NCI-H2107 treated with DMSO at 0.1 percent for 48 hours (cell line): Measurements from ENCODE around the gene SLC25A47.

Source experiments
- DNase-seq: peaks from one replicate; lab custom pipeline; 2025; ENCODE audit not compliant: unreplicated experiment; lab: John Stamatoyannopoulos, UW

Gene SLC25A47

DNA sequence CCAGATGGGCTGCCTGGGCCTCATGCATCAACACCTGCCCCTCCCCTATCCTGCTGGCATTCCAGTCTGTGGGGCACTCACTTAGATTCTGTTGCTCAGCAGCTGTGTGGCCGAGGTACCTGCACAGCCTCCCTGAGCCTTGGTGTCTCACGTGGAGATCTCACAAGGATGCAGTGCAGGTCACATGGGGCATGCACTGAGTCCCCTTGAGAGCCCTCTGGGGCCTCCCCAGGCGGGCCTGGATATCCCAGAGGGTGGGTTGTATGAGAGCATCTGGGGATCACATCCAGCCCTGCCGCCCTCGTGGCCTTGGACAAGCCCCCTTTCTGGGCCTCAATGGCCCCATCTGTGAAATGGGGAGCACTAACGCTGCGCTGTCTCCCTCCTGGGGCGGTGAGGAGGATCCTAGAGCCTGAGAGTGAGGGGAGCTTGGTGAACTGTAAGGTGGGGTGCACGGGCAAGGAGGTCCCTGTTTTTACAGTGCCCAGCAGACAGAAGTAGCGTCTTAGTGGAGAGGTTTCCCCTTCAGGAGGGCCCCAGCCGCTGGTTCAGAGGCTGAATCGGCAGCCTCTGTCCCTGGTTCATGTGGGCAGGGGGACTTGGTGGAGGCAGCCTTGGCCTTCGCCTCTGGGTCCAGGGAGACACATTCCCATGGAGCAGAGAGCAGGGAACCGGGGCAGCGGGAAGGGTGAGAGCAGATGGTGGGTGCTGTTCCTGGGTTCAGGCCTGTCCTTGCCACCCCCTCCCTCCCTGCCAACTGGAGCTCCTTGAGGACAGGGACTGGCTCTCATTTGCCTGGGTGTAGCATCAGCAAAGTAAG, 791 bp upstream of the SLC25A47 start:
- DNase-seq: no peak

DNA sequence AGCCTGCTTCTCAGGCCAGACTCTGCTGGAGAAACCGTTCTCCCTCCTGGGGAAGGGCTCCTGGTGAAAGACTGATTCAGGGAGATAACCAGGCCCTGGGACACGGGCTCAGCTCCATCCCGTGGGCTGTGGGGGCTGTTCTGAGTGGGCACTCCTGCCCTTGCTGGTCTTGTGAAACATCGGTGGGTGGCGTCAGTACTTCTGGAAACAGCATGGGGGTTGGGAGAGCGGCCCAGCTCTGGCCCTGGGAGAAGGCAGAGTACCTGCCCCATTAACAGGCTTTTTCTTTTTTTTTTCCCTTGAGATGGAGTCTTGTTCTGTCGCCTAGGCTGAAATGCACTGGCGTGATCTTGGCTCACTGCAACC, 786 bp downstream of the SLC25A47 start:
- no peak for DNase-seq

DNA sequence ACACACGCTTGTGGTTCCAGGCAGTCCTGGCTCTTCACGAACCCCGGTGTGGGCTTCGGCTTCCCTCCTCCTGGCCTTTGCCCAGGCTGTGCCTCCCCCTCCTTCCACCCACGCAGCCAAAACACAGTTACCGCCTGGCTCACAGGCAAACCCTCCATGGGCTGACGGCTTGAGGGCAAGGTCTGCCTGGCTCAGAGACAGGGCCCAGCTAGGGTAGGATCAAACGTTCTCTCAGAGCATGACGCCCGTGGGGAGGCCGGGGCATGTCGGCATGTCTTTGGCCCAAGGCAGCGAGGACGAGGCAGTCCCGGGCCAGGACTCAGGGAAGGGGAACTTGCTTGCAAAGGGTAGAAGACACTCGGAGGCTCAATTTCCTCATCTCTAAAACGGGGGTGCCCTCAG, 2.1 kb downstream of the SLC25A47 start:
- DNase-seq: no peak

DNA sequence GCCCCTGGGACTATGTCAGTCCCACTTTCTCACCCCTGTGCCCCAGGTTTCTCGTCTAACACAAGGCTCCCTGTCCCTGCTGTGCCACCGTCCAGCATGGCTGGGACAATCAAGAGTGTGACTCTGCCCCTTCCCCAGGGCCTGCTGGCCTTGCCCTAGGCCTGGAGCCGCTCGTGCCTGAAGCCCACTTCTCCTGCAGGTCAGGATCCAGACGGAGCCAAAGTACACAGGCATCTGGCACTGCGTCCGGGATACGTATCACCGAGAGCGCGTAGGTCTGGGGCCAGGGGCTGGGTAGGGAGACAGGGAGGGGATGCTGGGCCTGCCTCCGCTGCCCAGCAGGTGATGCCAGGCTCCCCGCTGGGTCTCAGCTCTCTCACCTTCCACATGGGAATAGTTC, 2.8 kb downstream of the SLC25A47 start:
- DNase-seq: no peak

DNA sequence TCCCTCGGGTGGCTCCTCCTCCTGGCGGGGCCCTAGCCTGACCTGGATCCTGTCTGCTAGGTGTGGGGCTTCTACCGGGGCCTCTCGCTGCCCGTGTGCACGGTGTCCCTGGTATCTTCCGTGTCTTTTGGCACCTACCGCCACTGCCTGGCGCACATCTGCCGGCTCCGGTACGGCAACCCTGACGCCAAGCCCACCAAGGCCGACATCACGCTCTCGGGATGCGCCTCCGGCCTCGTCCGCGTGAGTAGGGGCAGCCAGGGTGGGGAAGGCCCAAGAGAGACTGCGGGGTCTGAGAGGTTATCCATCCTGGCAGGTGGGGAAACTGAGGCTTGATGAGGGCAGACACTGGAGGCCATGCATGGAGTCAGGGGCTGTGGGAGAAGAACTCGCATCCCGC, 4.0 kb downstream of the SLC25A47 start:
- DNase-seq: no peak

DNA sequence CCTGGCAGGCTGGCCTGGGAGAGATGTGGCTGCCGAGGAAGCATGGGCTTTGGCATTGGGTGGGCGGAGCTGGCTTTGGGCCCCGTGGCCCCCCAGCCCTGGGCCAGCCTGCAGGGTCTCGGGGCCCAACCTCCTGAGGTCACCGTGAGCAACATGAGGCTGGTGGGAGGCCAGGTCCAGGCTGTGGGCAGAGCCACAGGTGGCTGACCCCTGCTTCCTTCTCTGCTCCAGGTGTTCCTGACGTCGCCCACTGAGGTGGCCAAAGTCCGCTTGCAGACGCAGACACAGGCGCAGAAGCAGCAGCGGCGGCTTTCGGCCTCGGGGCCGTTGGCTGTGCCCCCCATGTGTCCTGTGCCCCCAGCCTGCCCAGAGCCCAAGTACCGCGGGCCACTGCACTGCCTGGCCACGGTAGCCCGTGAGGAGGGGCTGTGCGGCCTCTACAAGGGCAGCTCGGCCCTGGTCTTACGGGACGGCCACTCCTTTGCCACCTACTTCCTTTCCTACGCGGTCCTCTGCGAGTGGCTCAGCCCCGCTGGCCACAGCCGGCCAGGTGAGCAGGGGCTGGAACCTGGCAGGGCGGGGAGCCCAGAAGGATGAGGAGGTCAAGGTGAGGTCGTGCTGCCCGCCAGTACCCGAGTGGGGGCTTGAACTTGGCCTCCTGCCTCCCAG, 5.5 kb downstream of the SLC25A47 start:
- DNase-seq: no peak

DNA sequence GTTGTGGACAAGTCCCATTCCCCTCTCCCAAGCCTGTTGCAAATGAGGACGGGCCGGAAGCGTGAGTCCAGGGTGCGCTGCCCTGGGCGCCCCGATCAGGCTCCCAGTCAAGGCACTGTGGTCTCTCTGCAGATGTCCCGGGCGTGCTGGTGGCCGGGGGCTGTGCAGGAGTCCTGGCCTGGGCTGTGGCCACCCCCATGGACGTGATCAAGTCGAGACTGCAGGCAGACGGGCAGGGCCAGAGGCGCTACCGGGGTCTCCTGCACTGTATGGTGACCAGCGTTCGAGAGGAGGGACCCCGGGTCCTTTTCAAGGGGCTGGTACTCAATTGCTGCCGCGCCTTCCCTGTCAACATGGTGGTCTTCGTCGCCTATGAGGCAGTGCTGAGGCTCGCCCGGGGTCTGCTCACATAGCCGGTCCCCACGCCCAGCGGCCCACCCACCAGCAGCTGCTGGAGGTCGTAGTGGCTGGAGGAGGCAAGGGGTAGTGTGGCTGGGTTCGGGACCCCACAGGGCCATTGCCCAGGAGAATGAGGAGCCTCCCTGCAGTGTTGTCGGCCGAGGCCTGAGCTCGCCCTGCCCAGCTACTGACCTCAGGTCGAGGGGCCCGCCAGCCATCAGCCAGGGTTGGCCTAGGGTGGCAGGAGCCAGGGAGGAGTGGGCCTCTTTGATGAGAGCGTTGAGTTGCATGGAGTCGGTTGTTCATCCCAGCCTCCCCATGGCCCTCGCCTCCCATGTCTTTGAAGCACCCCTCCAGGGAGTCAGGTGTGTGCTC, 6.3 kb downstream of the SLC25A47 start:
- no peak for DNase-seq

DNA sequence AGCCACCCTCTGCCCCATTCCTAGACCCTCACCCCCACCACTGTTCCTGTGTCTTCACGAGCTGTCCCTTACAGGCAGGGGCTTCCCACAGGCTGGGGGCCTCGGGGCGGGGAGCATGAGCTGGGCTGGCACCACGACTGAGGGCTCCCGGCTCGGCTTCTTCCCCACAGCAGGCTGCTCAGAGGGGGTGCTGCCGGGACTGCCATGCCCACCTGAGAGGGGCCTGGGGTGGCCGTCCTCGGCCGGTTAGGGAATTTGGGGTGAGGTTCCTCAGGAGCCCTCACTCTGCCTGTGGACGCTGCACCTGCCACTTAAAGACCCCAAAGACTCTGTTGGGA, 6.8 kb downstream of the SLC25A47 start:
- no peak for DNase-seq

DNA sequence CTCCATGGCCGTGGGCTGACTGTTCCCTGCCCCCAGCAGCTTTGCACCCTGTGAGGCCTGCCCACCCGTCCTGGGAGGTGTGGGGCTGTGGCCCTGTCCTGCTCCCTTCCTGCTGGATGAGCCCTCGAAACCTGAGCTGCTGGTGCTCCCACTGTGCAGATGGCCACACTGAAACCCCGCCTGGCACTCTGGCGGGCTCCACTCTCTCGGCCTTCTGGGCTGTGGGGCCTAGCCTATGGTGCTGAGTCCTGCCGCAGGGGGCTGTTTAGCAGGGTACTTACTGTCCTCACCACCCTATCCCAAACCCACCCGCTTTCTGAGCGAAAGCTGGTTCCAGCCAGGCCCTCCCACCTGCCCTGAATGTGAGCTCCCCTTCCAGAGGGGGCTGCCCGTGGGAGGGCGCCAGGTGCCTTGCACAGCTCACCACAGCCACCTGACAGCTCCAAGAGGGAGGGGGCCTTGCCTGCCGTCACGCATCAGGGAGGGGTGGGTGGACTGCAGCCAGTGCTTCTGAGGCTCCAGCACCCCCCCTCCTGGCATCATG, 7.3 kb downstream of the SLC25A47 start:
- DNase-seq: peak; percentile 56

DNA sequence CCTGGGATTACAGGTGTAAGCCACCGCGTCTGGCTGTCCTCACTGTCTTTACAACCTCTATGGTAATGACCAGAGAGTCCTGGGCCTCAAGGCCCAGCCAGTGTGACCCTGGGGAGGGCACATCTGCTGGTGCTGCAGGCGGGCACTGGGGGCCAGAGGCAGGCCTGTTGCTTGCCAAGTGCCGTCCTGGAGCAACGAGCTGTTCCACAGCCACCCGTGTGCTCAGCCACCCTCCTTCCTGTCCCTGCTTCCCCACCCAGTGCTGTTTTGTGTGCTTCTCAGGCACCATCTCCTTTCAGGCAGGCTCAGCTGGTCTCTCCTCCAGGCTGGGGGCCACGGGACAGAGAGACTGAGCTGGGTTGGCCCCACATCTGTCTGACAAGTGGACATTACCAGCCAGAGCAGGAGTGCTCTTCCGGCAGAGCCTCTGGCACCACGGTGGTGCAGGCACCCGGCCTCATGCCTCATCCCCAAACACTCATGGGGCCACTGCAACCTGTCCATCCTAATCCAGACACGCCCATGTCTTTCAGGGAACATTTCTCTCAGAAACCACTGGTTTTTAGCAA, 9.0 kb downstream of the SLC25A47 start:
- DNase-seq: no peak

DNA sequence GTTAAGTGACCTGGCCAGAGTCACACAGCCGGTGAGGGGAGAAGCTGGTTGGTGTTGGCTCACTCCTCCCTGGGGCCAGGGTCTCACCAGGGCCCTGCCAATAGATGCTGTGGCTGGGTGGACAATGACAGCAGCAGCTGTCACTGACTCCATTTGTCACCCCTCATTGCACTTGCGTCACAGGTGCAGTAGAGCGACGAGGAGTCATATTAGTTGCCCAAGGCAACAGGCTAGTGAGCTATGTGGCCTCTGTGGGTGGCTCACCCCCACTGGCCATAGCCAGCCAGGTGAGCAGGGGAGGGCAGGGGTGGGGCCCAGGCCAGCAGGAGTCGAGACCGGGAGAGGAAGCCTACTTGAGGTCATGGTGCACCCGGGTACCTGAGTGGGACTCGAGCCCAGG, 9.7 kb downstream of the SLC25A47 start:
- DNase-seq: peak; percentile 81

DNA sequence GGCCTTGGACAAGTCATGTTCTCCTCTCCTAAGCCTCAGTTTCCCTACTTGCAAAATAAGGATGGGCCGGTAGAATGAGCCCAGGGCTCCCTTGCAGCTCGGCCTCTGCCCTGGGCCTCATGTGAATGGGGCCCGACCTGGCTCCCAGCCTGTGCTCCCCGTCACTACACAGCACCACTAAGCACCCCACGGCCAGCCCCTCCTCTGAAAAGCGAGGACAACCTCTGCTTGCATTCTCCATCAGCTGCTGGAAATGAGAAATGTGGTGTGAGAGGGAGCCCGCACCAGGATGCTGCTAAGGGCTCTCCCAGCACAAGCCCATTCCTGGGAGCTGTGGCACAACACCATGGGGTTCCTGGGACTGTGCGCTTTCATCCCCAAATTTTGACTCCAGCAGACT, 10.2 kb downstream of the SLC25A47 start:
- no peak for DNase-seq

DNA sequence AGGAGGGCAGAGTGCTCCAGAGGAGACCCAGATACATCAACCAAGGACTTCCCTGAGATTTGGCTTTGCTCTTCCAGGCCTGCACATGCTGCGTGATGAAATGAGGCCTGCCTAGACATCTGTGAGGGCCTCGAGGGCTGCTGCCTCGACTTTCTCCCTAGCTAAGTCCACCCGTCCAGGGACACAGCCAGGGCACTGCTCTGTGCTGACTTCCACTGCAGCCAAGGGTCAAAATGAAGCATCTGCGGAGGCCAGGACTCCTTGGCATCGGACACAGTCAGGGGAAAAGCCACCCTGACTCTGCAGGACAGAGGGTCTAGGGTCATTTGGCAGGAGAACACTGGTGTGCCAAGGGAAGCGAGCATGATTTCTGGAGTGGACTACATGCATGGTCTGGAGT, 10.7 kb downstream of the SLC25A47 start:
- DNase-seq: no peak

DNA sequence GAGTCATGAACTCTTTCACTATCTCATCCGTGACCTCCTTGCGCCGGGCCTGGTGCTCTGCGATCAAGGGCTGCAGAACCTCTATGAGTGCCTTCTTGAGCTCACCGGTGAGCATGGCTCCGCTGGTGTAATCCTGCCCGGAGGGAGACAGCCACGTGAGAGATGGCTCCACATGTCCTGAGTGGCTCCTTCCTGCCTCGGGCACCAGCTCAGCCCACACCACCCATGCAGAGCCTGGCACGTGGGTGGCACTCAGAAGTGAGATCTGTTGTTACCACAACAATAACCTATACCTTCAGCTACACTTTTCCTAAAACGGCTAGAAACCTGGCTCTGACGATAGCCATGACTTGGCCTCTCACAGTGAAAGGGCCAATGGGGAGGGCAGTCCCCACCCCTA, 11.8 kb downstream of the SLC25A47 start:
- DNase-seq: no peak

DNA sequence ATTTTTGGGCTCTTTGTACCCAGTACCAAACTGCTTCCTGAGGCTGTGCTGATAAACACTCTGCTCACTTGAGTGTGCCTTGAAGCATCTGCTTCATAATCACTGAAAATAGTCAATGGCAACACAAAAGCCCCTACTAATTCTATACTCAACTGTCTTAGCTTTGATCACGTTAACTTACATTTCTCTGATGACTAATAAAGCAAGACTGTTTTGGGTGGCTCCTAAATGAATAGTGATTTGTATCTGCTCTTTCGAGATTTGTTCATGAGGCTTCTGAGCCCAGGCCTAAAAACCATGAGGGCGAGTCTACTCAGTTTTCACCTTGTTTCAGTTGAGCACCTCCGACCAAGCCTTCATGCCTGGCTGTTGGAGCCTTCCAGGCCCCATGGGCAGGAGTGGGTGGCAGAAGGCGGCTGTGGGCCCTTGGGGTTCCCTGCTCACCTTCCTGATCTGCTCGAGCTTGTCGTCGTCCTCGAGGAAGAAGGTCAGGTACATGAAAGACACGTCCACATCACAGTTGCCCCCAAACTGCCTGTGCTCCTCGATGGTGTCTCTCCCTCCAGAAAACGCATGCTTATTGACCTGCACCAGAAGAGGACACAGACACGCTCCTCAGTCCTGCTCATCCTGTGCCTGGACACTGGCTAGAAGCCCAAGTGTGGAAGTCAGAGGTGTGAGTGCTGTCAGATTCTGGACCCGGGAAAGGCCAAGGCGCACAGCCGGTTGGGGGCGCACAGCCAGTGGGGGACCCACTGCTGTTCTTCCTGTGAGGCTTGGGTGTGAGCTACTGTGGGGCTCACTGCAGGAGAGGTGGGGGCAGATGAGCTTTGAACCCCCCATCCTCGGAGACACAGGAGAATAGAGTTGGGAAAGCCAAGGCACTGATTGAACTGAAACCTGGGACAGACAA, 13.7 kb downstream of the SLC25A47 start:
- DNase-seq: no peak

DNA sequence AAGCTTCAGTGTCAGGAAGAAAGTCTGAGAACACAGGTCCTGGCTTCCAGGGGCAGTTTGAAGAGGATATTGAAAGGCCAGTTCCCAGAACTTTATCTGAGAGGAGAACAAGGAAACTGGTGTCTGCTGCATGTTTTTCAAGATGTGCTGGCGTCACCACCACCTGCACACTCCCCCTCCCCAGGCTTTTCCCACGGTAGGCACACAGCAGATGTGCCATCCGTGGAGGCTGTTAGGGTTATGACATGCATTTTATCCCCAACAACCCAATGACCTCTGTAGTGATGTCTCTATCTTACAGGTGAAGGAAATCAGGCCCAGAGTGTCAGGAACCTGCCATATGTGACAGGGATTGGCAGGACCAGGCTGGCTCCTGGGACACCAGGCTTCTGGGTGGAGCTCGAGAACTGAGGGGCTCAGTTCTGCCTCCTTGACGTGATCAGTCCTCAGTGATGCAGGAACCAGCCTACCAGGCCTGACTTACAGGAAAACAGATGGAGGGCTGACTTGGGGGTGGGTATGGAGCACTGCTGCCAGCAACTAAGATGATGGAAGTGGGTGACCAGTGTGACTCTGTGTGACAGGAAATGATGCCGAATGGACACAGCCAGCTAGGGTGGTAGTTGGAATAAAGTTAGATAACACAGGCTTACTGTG, 16.8 kb downstream of the SLC25A47 start:
- DNase-seq: no peak

DNA sequence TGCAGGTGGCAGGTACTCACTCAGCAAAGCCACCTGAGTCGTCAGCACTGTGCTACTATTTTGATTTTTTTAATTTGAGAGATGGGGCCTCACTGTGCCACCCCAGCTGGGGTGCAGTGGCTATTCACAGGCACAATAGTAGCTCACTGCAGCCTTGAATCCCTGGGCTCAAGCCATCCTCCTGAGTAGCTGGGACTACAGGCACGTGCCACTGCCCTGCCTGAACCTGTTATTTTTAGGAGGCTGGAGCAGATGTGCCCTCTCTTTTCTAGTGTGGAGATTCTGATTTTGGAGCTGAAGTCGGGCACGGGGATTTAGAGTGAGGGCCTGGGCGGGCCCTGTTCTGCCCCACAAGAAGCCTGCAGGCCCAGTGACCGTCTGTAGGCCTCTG, 17.3 kb downstream of the SLC25A47 start:
- DNase-seq: no peak

DNA sequence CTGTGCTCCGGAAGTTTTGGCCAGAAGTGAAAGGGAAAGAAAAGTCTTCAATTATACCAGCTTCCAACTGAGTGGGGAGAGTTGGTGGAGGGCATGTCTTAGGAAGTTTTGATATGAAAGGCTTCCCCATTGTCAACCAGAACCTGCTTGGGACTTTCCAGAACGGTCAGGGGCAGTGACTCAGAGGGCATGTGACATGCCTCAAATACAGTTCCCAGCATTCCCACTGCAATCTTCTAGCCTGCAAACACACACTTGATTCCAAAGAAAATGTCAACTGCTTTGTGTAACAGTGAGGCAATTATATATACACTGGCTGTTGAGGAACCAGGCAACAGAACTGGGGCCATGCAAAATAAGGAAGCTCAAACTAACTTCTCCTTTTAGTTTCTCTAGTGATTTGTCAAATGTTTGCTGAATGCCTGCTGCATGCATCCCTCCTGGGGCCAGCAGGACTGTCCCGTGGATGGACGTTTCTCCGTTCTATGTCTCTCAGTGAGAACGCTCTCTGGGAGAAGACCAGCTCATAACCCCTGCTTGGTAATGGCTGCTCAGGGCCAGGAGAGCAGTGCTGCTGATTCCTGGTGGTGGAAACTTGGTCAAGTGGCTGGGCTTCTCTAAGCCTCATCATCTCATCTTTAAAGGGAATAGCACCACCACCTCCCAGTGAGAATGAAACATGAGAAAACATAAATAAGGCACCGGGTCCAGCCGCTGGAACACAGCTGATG, 18.3 kb downstream of the SLC25A47 start:
- no peak for DNase-seq

DNA sequence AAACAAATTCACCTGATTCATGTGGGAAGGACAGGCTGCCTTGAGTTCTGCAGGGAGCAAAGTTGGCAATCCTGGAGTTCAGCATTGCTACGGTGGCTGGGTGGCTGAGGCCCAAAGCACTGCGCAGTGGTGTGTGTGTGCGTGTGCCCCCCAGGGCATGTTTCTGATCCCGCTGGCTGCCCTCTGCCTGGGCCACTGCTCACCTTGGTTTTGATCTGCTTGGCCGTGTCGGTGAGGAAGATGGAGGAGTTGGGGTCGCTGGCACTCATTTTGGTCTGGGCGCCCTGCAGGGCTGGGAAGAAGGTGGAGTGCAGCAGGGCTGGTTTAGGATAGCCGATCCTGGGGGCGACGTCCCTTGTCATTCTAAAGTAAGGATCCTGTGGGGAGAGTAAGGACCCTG, 19.1 kb downstream of the SLC25A47 start:
- DNase-seq: no peak
